B cell (primary cell): ENCODE measurements around the gene MPZL1. TPM values are rescaled to one million over a fixed set of nuclear protein-coding genes. Genes with fewer than 3 reads are reported as not detected.
"Not testable (repeated sequence)": the region's sequence is repeated elsewhere in the genome, so short reads cannot be mapped to it uniquely, and the experiment has no call there.

ENCODE experiments used
- ATAC-seq: fragments of 200-7000 bp; cut with Tn5 transposase; one replicate; pipeline ENCODE4 v1.10.0; 2021; ENCODE audit warnings: low read depth, mild to moderate bottlenecking, moderate number of reproducible peaks, moderate library complexity
- CTCF ChIA-PET: fragments of 350-600 bp; sonication (Branson Sonifier 250); formaldehyde crosslinking; loops from one replicate; lab custom pipeline; 2021; ENCODE audit warnings: antibody characterized with exemption, inconsistent platforms; lab: Charles Lee
- POLR2A ChIA-PET: fragments of 350-600 bp; sonication (Branson Sonifier 250); formaldehyde crosslinking; loops from one replicate; lab custom pipeline; 2021; ENCODE audit warnings: antibody characterized with exemption; lab: Charles Lee
- DNase-seq: peaks from one replicate; pipeline ENCODE4 v3.0.0; 2013
- H2AFZ ChIP-seq: 2 replicates; pipeline ENCODE4 v1.6.1; 2012; ENCODE audit warnings: mild to moderate bottlenecking, low read depth, low read length; ENCODE audit not compliant: insufficient read depth, poor library complexity, severe bottlenecking
- H3K27ac ChIP-seq, 2 donors: 1 replicate in 1 of 2; 2 replicates in 1 of 2; pipeline ENCODE4 v1.5.1; 2012 to 2013; ENCODE audit warnings: low read length in 2 of 2, mild to moderate bottlenecking in 2 of 2, moderate library complexity in 1 of 2
- H3K27me3 ChIP-seq, 4 experiments: fragments of 200-600 bp in 1 of 4; sonication (generic) in 1 of 4; replicated peaks in 1 of 4; 1 replicate in 2 of 4; 2 replicates in 2 of 4; pipeline versions ENCODE4 v1.6.1 to v1.7.0; 2013 to 2016; ENCODE audit warnings: low read length in 3 of 4, mild to moderate bottlenecking in 2 of 4, mixed read lengths in 1 of 4, moderate library complexity in 1 of 4; ENCODE audit not compliant: insufficient read depth in 4 of 4, control insufficient read depth in 3 of 4; ENCODE audit errors: control extremely low read depth in 1 of 4
- H3K36me3 ChIP-seq, 2 experiments: replicated peaks in 1 of 2; 1 replicate in 1 of 2; 2 replicates in 1 of 2; pipeline versions ENCODE4 v1.6.1 to v1.7.1; 2013; ENCODE audit warnings: low read length in 1 of 2; ENCODE audit not compliant: insufficient read depth in 2 of 2, control insufficient read depth in 1 of 2; ENCODE audit errors: control extremely low read depth in 1 of 2, extremely low read depth in 1 of 2
- H3K4me1 ChIP-seq, 2 donors: fragments of 200-600 bp in 1 of 2; sonication (generic) in 1 of 2; 1 replicate in 1 of 2; 2 replicates in 1 of 2; pipeline versions ENCODE4 v1.5.1 to v1.6.1; 2013 to 2017; ENCODE audit warnings: low read length in 2 of 2; ENCODE audit not compliant: control insufficient read depth in 2 of 2, insufficient read depth in 2 of 2
- H3K4me2 ChIP-seq: replicated peaks from 2 replicates; pipeline ENCODE3; 2012; ENCODE audit warnings: mild to moderate bottlenecking, low read depth, low read length; ENCODE audit not compliant: poor library complexity, severe bottlenecking
- H3K4me3 ChIP-seq, 5 experiments: fragments of 200-600 bp in 1 of 5; sonication (generic) in 1 of 5; 1 replicate in 3 of 5; 2 replicates in 2 of 5; pipeline versions ENCODE4 v1.5.1 to v1.7.0; 2011 to 2016; ENCODE audit warnings: low read length in 4 of 5, mild to moderate bottlenecking in 4 of 5, low read depth in 2 of 5, control low read depth in 1 of 5, moderate library complexity in 1 of 5; ENCODE audit not compliant: insufficient read depth in 1 of 5; ENCODE audit errors: control extremely low read depth in 1 of 5, extremely low read depth in 1 of 5
- H3K79me2 ChIP-seq: fragments of 200-600 bp; sonication (generic); one replicate; pipeline ENCODE4 v1.6.0; 2016; ENCODE audit warnings: low read length; ENCODE audit not compliant: control insufficient read depth, insufficient read depth
- H3K9ac ChIP-seq: fragments of 200-600 bp; sonication (generic); 2 replicates; pipeline ENCODE4 v1.6.1; 2017; ENCODE audit warnings: mild to moderate bottlenecking, low read length, moderate library complexity
- H3K9me3 ChIP-seq, 3 donors: one replicate each; pipeline versions ENCODE4 v1.6.1 to v1.7.1; 2013; ENCODE audit warnings: low read length in 2 of 3; ENCODE audit not compliant: control insufficient read depth in 2 of 3, insufficient read depth in 1 of 3; ENCODE audit errors: control extremely low read depth in 1 of 3
- H4K20me1 ChIP-seq: 2 replicates; pipeline ENCODE4 v1.6.0; 2012; ENCODE audit warnings: mild to moderate bottlenecking, low read length; ENCODE audit not compliant: insufficient read depth, control insufficient read depth, poor library complexity, severe bottlenecking
- H3K27ac Mint-ChIP-seq: one replicate; pipeline ENCODE4 v1.8.0; 2021; ENCODE audit warnings: mixed read lengths
- H3K27me3 Mint-ChIP-seq: one replicate; pipeline ENCODE4 v1.8.0; 2021; ENCODE audit warnings: mixed read lengths
- H3K4me1 Mint-ChIP-seq: one replicate; pipeline ENCODE4 v1.8.0; 2021; ENCODE audit warnings: mixed read lengths
- H3K4me3 Mint-ChIP-seq: one replicate; pipeline ENCODE4 v1.8.0; 2021; ENCODE audit warnings: mixed read lengths
- H3K9me3 Mint-ChIP-seq: one replicate; pipeline ENCODE4 v1.8.0; 2022; ENCODE audit warnings: mixed read lengths; ENCODE audit not compliant: insufficient read depth
- EZH2 ChIP-seq: IDR thresholded peaks from 2 replicates; pipeline ENCODE4 v1.6.1; 2012; ENCODE audit warnings: borderline replicate concordance, low read depth, mild to moderate bottlenecking, moderate library complexity, low read length; ENCODE audit not compliant: insufficient read depth, poor library complexity, severe bottlenecking
- WGBS: methylation state at CpG from one replicate; pipeline ENCODE4 v1.1.5; 2013; ENCODE audit warnings: missing lambda C conversion rate; ENCODE audit not compliant: insufficient coverage; 5-methylcytosine and 5-hydroxymethylcytosine counted together
- intact Hi-C: fragments of 100-400 bp; cut with micrococcal nuclease; formaldehyde crosslinking; loops from one replicate; pipeline ENCODE4 v1.10.0; 2022
- polyA plus RNA-seq: library from polyadenylated mRNA; depleted of rRNA; stranded (reverse); fragments of >200 nt; gene quantifications from 2 replicates; pipeline ENCODE4 v1.2.3, GENCODE V29; 2012
- total RNA-seq, 2 donors: library from RNA; stranded (reverse); fragments of 120-200 nt in 1 of 2; gene quantifications; 1 replicate in 1 of 2; 2 replicates in 1 of 2; pipeline versions ENCODE4 v1.2.3 to v1.2.4, GENCODE V29; 2013 to 2022
- TF ChIP-seq, protein P1 (sequence below): fragments of 200-600 bp; IDR thresholded peaks from one replicate; pipeline ENCODE4 v1.8.0; 2022; ENCODE audit warnings: antibody characterized with exemption, mild to moderate bottlenecking

MPZL1 gene
- total and polyA plus RNA-seq, 2 donors (not counting 1 experiment from before 2014, with no cell fraction given): 15.4 to 27.7 TPM

GRCh38 chr1:167805041-167805556, 83.3 kb downstream of the MPZL1 start:
- H4K20me1 ChIP-seq: no peaks in the 10 kb centered on the region
- H3K36me3 ChIP-seq: no peaks in the 10 kb centered on the region
- DNase-seq: peak; percentile 21
- H3K4me1 Mint-ChIP-seq: peaks cover 23% of the 10 kb centered on the region
- peaks cover 13 to 16% of the 10 kb centered on the region in 2 donors for H3K4me1 ChIP-seq
- H3K4me3 ChIP-seq: no peak overlapping the region
- no peak overlapping the region for H3K9ac ChIP-seq
- intact Hi-C loops: no loop called here
- 0% methylated on average over 1 of the region's 4 CpGs for WGBS
- no peak for ATAC-seq
- H3K79me2 ChIP-seq: no peaks in the 10 kb centered on the region
- no peaks in the 10 kb centered on the region for H3K9me3 Mint-ChIP-seq
- peak overlapping the region; percentile 60 for H3K27ac Mint-ChIP-seq
- no peaks in the 10 kb centered on the region for H3K27me3 ChIP-seq
- H3K4me3 Mint-ChIP-seq: no peak overlapping the region
- peak overlapping the region; percentile 30 for H3K4me2 ChIP-seq
- CTCF ChIA-PET: interaction anchor here (1.0 to 3.4 kb wide), 3 partner anchors 14 to 541 kb away, joined by 3 to 9 read pairs (median 3); no protein-coding TSS in a partner anchor
- no peak overlapping the region for H3K27ac ChIP-seq
- POLR2A ChIA-PET: no interaction called here
- TF ChIP-seq EZH2: no peak
- TF ChIP-seq, protein P1, sequence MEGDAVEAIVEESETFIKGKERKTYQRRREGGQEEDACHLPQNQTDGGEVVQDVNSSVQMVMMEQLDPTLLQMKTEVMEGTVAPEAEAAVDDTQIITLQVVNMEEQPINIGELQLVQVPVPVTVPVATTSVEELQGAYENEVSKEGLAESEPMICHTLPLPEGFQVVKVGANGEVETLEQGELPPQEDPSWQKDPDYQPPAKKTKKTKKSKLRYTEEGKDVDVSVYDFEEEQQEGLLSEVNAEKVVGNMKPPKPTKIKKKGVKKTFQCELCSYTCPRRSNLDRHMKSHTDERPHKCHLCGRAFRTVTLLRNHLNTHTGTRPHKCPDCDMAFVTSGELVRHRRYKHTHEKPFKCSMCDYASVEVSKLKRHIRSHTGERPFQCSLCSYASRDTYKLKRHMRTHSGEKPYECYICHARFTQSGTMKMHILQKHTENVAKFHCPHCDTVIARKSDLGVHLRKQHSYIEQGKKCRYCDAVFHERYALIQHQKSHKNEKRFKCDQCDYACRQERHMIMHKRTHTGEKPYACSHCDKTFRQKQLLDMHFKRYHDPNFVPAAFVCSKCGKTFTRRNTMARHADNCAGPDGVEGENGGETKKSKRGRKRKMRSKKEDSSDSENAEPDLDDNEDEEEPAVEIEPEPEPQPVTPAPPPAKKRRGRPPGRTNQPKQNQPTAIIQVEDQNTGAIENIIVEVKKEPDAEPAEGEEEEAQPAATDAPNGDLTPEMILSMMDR: no peak
- H3K9me3 ChIP-seq: no peaks in the 10 kb centered on the region
- peak overlapping the region; percentile 11 for H2AFZ ChIP-seq
- H3K27me3 Mint-ChIP-seq: peaks cover 3% of the 10 kb centered on the region

GRCh38 chr1:167806235-167806634, 84.5 kb downstream of the MPZL1 start:
- H3K9me3 Mint-ChIP-seq, CTCF ChIA-PET, H2AFZ ChIP-seq, H3K36me3 ChIP-seq, H3K27ac Mint-ChIP-seq, H4K20me1 ChIP-seq, intact Hi-C loops, POLR2A ChIA-PET, H3K4me2 ChIP-seq, H3K79me2 ChIP-seq, H3K9me3 ChIP-seq, H3K4me3 ChIP-seq, H3K27me3 Mint-ChIP-seq, H3K4me3 Mint-ChIP-seq, H3K27me3 ChIP-seq, H3K27ac ChIP-seq, ATAC-seq, H3K9ac ChIP-seq, DNase-seq: not testable (repeated sequence)
- peaks cover 23% of the 10 kb centered on the region for H3K4me1 Mint-ChIP-seq
- WGBS: 94% methylated on average over 23 of the region's 23 CpGs
- peaks cover 13 to 16% of the 10 kb centered on the region in 2 donors for H3K4me1 ChIP-seq

GRCh38 chr1:167806676-167807075, 84.9 kb downstream of the MPZL1 start:
- CTCF ChIA-PET: interaction anchor here (2.0 kb wide), 1 partner anchor 275 kb away, joined by 5 read pairs; no protein-coding TSS in a partner anchor
- not testable (repeated sequence) for H3K4me3 Mint-ChIP-seq

More at GRCh38 chr1:167806676-167807075, 84.9 kb downstream of the MPZL1 start:
- peaks cover 23% of the 10 kb centered on the region for H3K4me1 Mint-ChIP-seq
- H3K27ac Mint-ChIP-seq, H3K9me3 Mint-ChIP-seq, intact Hi-C loops, H3K27ac ChIP-seq, H3K4me3 ChIP-seq, H3K9ac ChIP-seq, DNase-seq, H3K9me3 ChIP-seq, H3K79me2 ChIP-seq, H4K20me1 ChIP-seq, H3K36me3 ChIP-seq, H3K27me3 ChIP-seq, H3K27me3 Mint-ChIP-seq, H2AFZ ChIP-seq, H3K4me2 ChIP-seq, ATAC-seq: not testable (repeated sequence)
- 98% methylated on average over 10 of the region's 12 CpGs for WGBS
- POLR2A ChIA-PET: interaction anchor here (0.6 kb wide), 1 partner anchor 131 kb away, joined by 3 read pairs; no protein-coding TSS in a partner anchor
- peaks cover 13 to 16% of the 10 kb centered on the region in 2 donors for H3K4me1 ChIP-seq
